Measurements from ENCODE around the gene ANO6. TPM values are rescaled to one million over a fixed set of nuclear protein-coding genes. Genes with fewer than 3 reads are reported as not detected.

The ANO6 gene
- polyA plus RNA-seq, 1 donor from 2014 or later, result 9.0 TPM

- H3K9me2 ChIP-seq (ENCODE audit: insufficient read depth, low read length), result no peaks in the 10 kb centered on the region
- H3K4me2 ChIP-seq (ENCODE audit: low read length), result no peak overlapping the region
- H3K27me3 ChIP-seq (ENCODE audit: insufficient read depth, low read depth, low read length), result no peaks in the 10 kb centered on the region
- no peaks in the 10 kb centered on the region for H3K79me2 ChIP-seq (replicated peaks; ENCODE audit: insufficient read depth, low read length)
- no peaks in the 10 kb centered on the region for H3F3A ChIP-seq (ENCODE audit: insufficient read depth, low read length, poor library complexity, severe bottlenecking)
- no peak overlapping the region for H3K27ac ChIP-seq (ENCODE audit: low read length)
- no peak overlapping the region for H3K9ac ChIP-seq (ENCODE audit: low read length)
- no peaks in the 10 kb centered on the region for H4K20me1 ChIP-seq (ENCODE audit: insufficient read depth)
- peaks cover 6% of the 10 kb centered on the region for H3K36me3 ChIP-seq (ENCODE audit: insufficient read depth, low read length)
- H2AFZ ChIP-seq (ENCODE audit: low read depth, low read length), result no peak overlapping the region
- no peaks in the 10 kb centered on the region for H3K9me3 ChIP-seq (ENCODE audit: low read length)
- no peak overlapping the region for H3K4me3 ChIP-seq (ENCODE audit: low read length)
- no peak for TF ChIP-seq REST (IDR thresholded peaks at IDR 0.05; ENCODE audit: borderline replicate concordance)
- no peak for TF ChIP-seq MXI1 (conservative IDR thresholded peaks at IDR 0.05; ENCODE audit: poor library complexity, severe bottlenecking)
- no peak for TF ChIP-seq EP300 (conservative IDR thresholded peaks at IDR 0.05; ENCODE audit: poor library complexity, severe bottlenecking)
- no peak for TF ChIP-seq POLR2AphosphoS5 (IDR thresholded peaks at IDR 0.05)
- no peak for TF ChIP-seq TAF1 (IDR thresholded peaks at IDR 0.05; ENCODE audit: low read depth)
- TF ChIP-seq EZH2 (IDR thresholded peaks at IDR 0.05; ENCODE audit: borderline replicate concordance, insufficient read depth, low read length, poor library complexity, severe bottlenecking), result no peak
- TF ChIP-seq SMC3 (conservative IDR thresholded peaks at IDR 0.05; ENCODE audit: poor library complexity), result no peak
- TF ChIP-seq RAD21 (conservative IDR thresholded peaks at IDR 0.05), result no peak
- TF ChIP-seq CTCF (IDR thresholded peaks at IDR 0.05; ENCODE audit: poor library complexity, severe bottlenecking), result no peak
Observed at GRCh38 chr12:45415393-45415817, 199.5 kb downstream of the ANO6 start.

GRCh38 chr12:45416126-45416525, 200.2 kb downstream of the ANO6 start:
- no peaks in the 10 kb centered on the region for H3F3A ChIP-seq (ENCODE audit: insufficient read depth, low read length, poor library complexity, severe bottlenecking)
- no peaks in the 10 kb centered on the region for H3K9me3 ChIP-seq (ENCODE audit: low read length)
- H3K79me2 ChIP-seq (replicated peaks; ENCODE audit: insufficient read depth, low read length), result no peaks in the 10 kb centered on the region
- H3K4me3 ChIP-seq (ENCODE audit: low read length), result no peak overlapping the region
- peaks cover 6% of the 10 kb centered on the region for H3K36me3 ChIP-seq (ENCODE audit: insufficient read depth, low read length)
- TF ChIP-seq EZH2 (IDR thresholded peaks at IDR 0.05; ENCODE audit: borderline replicate concordance, insufficient read depth, low read length, poor library complexity, severe bottlenecking) (no peak), TAF1 (IDR thresholded peaks at IDR 0.05; ENCODE audit: low read depth) (no peak), MXI1 (conservative IDR thresholded peaks at IDR 0.05; ENCODE audit: poor library complexity, severe bottlenecking) (no peak), REST (IDR thresholded peaks at IDR 0.05; ENCODE audit: borderline replicate concordance) (no peak), CTCF (IDR thresholded peaks at IDR 0.05; ENCODE audit: poor library complexity, severe bottlenecking) (no peak), RAD21 (conservative IDR thresholded peaks at IDR 0.05) (no peak), SMC3 (conservative IDR thresholded peaks at IDR 0.05; ENCODE audit: poor library complexity) (no peak), POLR2AphosphoS5 (IDR thresholded peaks at IDR 0.05) (no peak), EP300 (conservative IDR thresholded peaks at IDR 0.05; ENCODE audit: poor library complexity, severe bottlenecking) (no peak)
- no peaks in the 10 kb centered on the region for H3K27me3 ChIP-seq (ENCODE audit: insufficient read depth, low read depth, low read length)
- no peak overlapping the region for H3K9ac ChIP-seq (ENCODE audit: low read length)
- no peak overlapping the region for H3K4me2 ChIP-seq (ENCODE audit: low read length)
- no peaks in the 10 kb centered on the region for H4K20me1 ChIP-seq (ENCODE audit: insufficient read depth)
- H2AFZ ChIP-seq (ENCODE audit: low read depth, low read length), result no peak overlapping the region
- no peaks in the 10 kb centered on the region for H3K9me2 ChIP-seq (ENCODE audit: insufficient read depth, low read length)
- H3K27ac ChIP-seq (ENCODE audit: low read length), result no peak overlapping the region
